K562 (cell line): Measurements from ENCODE around the gene LRMDA. TPM values are rescaled to one million over a fixed set of nuclear protein-coding genes. Genes with fewer than 3 reads are reported as not detected.

ENCODE experiments used
- ATAC-seq: fragments of 200-7000 bp; cut with Tn5 transposase; 3 replicates; pipeline ENCODE4 v1.9.1; 2020; ENCODE audit warnings: moderate library complexity
- BruUV-seq: library from RNA; stranded (reverse); fragments of 400-500 nt; replicated peaks from 2 replicates; lab custom pipeline; 2021; lab: Mats Ljungman, UMichigan
- CTCF ChIA-PET: fragments of 300-600 bp; formaldehyde crosslinking; extraction: SDS; loops from one replicate; lab custom pipeline; 2021; ENCODE audit warnings: low intra/inter-chr PET ratio; lab: Yijun Ruan, JAX
- POLR2A ChIA-PET: fragments of 300-600, 350-650 bp; sonication (Branson Sonifier 250); formaldehyde crosslinking; extraction: SDS; loops from one replicate; lab custom pipeline; 2021; ENCODE audit warnings: antibody characterized with exemption, inconsistent platforms; lab: Yijun Ruan, JAX
- DNase-seq, 4 experiments: peaks; one replicate each; pipeline versions ENCODE4 v3.0.0 to v3.0.0-alpha.2; 2011 to 2018; ENCODE audit warnings: low spot score in 3 of 4, mixed read lengths in 3 of 4; ENCODE audit errors: extremely low read depth in 1 of 4
- FAIRE-seq: peaks from 2 replicates; lab custom pipeline; 2011; peaks lifted over from hg19 to GRCh38; lab: Jason Lieb, UNC
- H2AFZ ChIP-seq: 2 replicates; pipeline ENCODE4 v1.6.0; 2011; ENCODE audit warnings: low read depth, low read length, control low read depth, inconsistent platforms
- H3K27ac ChIP-seq: fragments of 200-600 bp; 3 replicates; pipeline ENCODE4 v1.8.0; 2011; ENCODE audit warnings: low read depth, mild to moderate bottlenecking, control low read depth, inconsistent platforms, low read length, moderate library complexity, mixed read lengths; ENCODE audit errors: extremely low read depth
- H3K27me3 ChIP-seq, 2 experiments: fragments of 300-600 bp in 1 of 2; 2 replicates in 1 of 2; 3 replicates in 1 of 2; pipeline versions ENCODE4 v1.6.0 to v1.8.0; 2011; ENCODE audit warnings: inconsistent platforms in 2 of 2, low read length in 2 of 2, mild to moderate bottlenecking in 1 of 2, mixed read lengths in 1 of 2, moderate library complexity in 1 of 2; ENCODE audit not compliant: control insufficient read depth in 2 of 2, insufficient read depth in 2 of 2
- H3K36me3 ChIP-seq: fragments of 300-600 bp; 3 replicates; pipeline ENCODE4 v1.8.0; 2011; ENCODE audit warnings: mild to moderate bottlenecking, low read length, inconsistent platforms; ENCODE audit not compliant: control insufficient read depth, insufficient read depth
- H3K4me1 ChIP-seq, 2 experiments: fragments of 200-600 bp in 1 of 2; replicated peaks in 1 of 2; 2 replicates in 1 of 2; 3 replicates in 1 of 2; pipeline versions ENCODE4 v1.5.1 to v1.8.0; 2011; ENCODE audit warnings: inconsistent platforms in 2 of 2, low read length in 2 of 2, mild to moderate bottlenecking in 1 of 2, mixed read lengths in 1 of 2, moderate library complexity in 1 of 2; ENCODE audit not compliant: control insufficient read depth in 2 of 2, insufficient read depth in 2 of 2
- H3K4me2 ChIP-seq: 2 replicates; pipeline ENCODE4 v1.6.1; 2011; ENCODE audit warnings: low read length, control low read depth, inconsistent platforms, mixed read lengths; ENCODE audit not compliant: insufficient read depth
- H3K4me3 ChIP-seq: fragments of 200-600 bp; sonication (generic), shearing (Covaris generic); 2 replicates; pipeline ENCODE4 v1.5.1; 2016; ENCODE audit warnings: control low read depth, inconsistent platforms
- H3K79me2 ChIP-seq: fragments of 200-600 bp; 3 replicates; pipeline ENCODE4 v1.8.0; 2011; ENCODE audit warnings: low read length, inconsistent platforms; ENCODE audit not compliant: control insufficient read depth, insufficient read depth
- H3K9ac ChIP-seq, 2 experiments: 2 replicates each; pipeline versions ENCODE4 v1.6.0 to v1.6.1; 2011; ENCODE audit warnings: low read depth in 2 of 2, low read length in 2 of 2, control low read depth in 1 of 2, inconsistent platforms in 1 of 2, mild to moderate bottlenecking in 1 of 2, mixed read lengths in 1 of 2; ENCODE audit not compliant: insufficient read depth in 1 of 2
- H3K9me1 ChIP-seq: one replicate; pipeline ENCODE4 v1.6.0; 2011; ENCODE audit warnings: inconsistent platforms, mild to moderate bottlenecking, low read length, moderate library complexity; ENCODE audit not compliant: control insufficient read depth, insufficient read depth
- H3K9me3 ChIP-seq: replicated peaks from 2 replicates; pipeline ENCODE4 v1.5.1; 2011; ENCODE audit warnings: low read depth, low read length, inconsistent platforms; ENCODE audit not compliant: control insufficient read depth, insufficient read depth
- H4K20me1 ChIP-seq: replicated peaks from 2 replicates; pipeline ENCODE4 v1.6.1; 2011; ENCODE audit warnings: low read length, inconsistent platforms, mixed read lengths; ENCODE audit not compliant: control insufficient read depth, insufficient read depth
- ASH1L ChIP-seq: fragments of 450-650 bp; IDR thresholded peaks from 2 replicates; pipeline ENCODE4 v1.6.1; 2018; ENCODE audit warnings: borderline replicate concordance, mild to moderate bottlenecking, low read depth; ENCODE audit not compliant: partially characterized antibody
- DIDO1 ChIP-seq: fragments of 450-650 bp; IDR thresholded peaks from 2 replicates; pipeline ENCODE4 v1.6.1; 2016; ENCODE audit warnings: low read depth, missing biosample characterization, missing genetic modification characterization
- EP400 ChIP-seq: fragments of 450-650 bp; IDR thresholded peaks from 2 replicates; pipeline ENCODE4 v1.6.1; 2017; ENCODE audit warnings: antibody characterized with exemption, mild to moderate bottlenecking, moderate library complexity
- MCM5 ChIP-seq: fragments of 450-650 bp; IDR thresholded peaks from 2 replicates; pipeline ENCODE4 v1.6.1; 2016; ENCODE audit warnings: low read depth
- NFE2 ChIP-seq: IDR thresholded peaks from 2 replicates; pipeline ENCODE4 v1.6.1; 2014; ENCODE audit warnings: antibody characterized with exemption, low read depth
- RAD21 ChIP-seq, 2 experiments: fragments of 250-450 bp in 1 of 2; fragments of 450-650 bp in 1 of 2; sonication (Bioruptor Pico) in 1 of 2; formaldehyde crosslinking in 1 of 2; IDR thresholded peaks in 1 of 2; conservative IDR thresholded peaks in 1 of 2; 2 replicates each; pipeline versions ENCODE4 v1.4.0 to v1.8.0; 2020 to 2022; ENCODE audit warnings: mild to moderate bottlenecking in 2 of 2, moderate library complexity in 1 of 2
- RAD51 ChIP-seq: fragments of 450-650 bp; IDR thresholded peaks from 2 replicates; pipeline ENCODE4 v1.7.1; 2016; ENCODE audit warnings: low read depth, mild to moderate bottlenecking, borderline replicate concordance
- RB1 ChIP-seq: fragments of 450-650 bp; IDR thresholded peaks from 2 replicates; pipeline ENCODE4 v1.6.1; 2017; ENCODE audit warnings: low read depth, mild to moderate bottlenecking
- TAF7 ChIP-seq: fragments of 450-650 bp; IDR thresholded peaks from 2 replicates; pipeline ENCODE4 v1.6.1; 2016; ENCODE audit warnings: missing genetic modification characterization, missing compliant biosample characterization
- TCF3 ChIP-seq: sonication (generic); formaldehyde crosslinking; IDR thresholded peaks from 2 replicates; pipeline ENCODE4 v1.4.0; 2020; ENCODE audit warnings: mild to moderate bottlenecking, missing genetic modification reagents
- ZBTB40 ChIP-seq, 2 experiments: fragments of 450-650 bp in 1 of 2; sonication (generic) in 1 of 2; formaldehyde crosslinking in 1 of 2; IDR thresholded peaks; 2 replicates each; pipeline versions ENCODE4 v1.7.1 to v1.9.0; 2016 to 2022; ENCODE audit warnings: inconsistent platforms in 1 of 2, mild to moderate bottlenecking in 1 of 2, missing genetic modification reagents in 1 of 2
- ZKSCAN8 ChIP-seq: fragments of 200-800 bp; sonication (Bioruptor generic); IDR thresholded peaks from 2 replicates; pipeline ENCODE4 v1.6.1; 2016; ENCODE audit warnings: missing genetic modification characterization, missing compliant biosample characterization
- ZNF184 ChIP-seq: sonication (generic); formaldehyde crosslinking; IDR thresholded peaks from 2 replicates; pipeline ENCODE4 v1.5.0; 2020; ENCODE audit warnings: missing genetic modification reagents
- WGBS: fragments of 100-300 bp; shearing (Covaris generic); methylation state at CpG from one replicate; pipeline ENCODE4 v1.1.6; 2016; ENCODE audit warnings: low coverage, mixed read lengths; ENCODE audit not compliant: insufficient coverage; ENCODE audit errors: missing lambda C conversion rate; 5-methylcytosine and 5-hydroxymethylcytosine counted together
- in situ Hi-C: fragments of 300-500 bp; cut with MboI; formaldehyde crosslinking; loops from 4 replicates; pipeline ENCODE4 v1.15.0; 2018; ENCODE audit warnings: inconsistent platforms, mixed read lengths
- intact Hi-C: fragments of 100-400 bp; cut with micrococcal nuclease; formaldehyde crosslinking; loops from 2 replicates; pipeline ENCODE4 v1.14.2; 2022
- polyA plus RNA-seq, 8 experiments: library from polyadenylated mRNA; depleted of rRNA in 4 of 8; stranded (reverse) in 5 of 8; unstranded in 3 of 8; fragments of >200 nt; fragmentation: Nextera tagmentation in 2 of 8; fragmentation: Illumina TruSeq in 1 of 8; extraction: Ambion mirVana in 2 of 8; extraction: Trizol in 1 of 8; gene quantifications; 2 replicates each; pipeline versions ENCODE4 v1.2.1 to v1.2.3, GENCODE V29; 2011 to 2014; ENCODE audit warnings: inconsistent platforms in 1 of 8, missing spikeins in 1 of 8
- total RNA-seq, 7 experiments: library from RNA; depleted of rRNA in 6 of 7; stranded (reverse); fragments of >200 nt in 6 of 7; fragmentation: Illumina TruSeq in 2 of 7; extraction: Trizol in 2 of 7; gene quantifications; 2 replicates each; pipeline versions ENCODE4 v1.2.1 to v1.2.3, GENCODE V29; 2011 to 2021; ENCODE audit warnings: low replicate concordance in 1 of 7

Gene LRMDA
- total and polyA plus RNA-seq, 9 of the 15 experiments (the other 6 are each of a cell fraction or from before 2014, with no cell fraction given), result 0.25 TPM; not detected in 8

GRCh38 chr10:75643944-75644692 is 212.7 kb downstream of the LRMDA start:
- H4K20me1 ChIP-seq, result no peaks in the 10 kb centered on the region
- no peak overlapping the region for H3K27ac ChIP-seq
- no peaks in the 10 kb centered on the region for H3K9me1 ChIP-seq
- no peak for FAIRE-seq
- intact Hi-C loops (no loop called here), in situ Hi-C loops (no loop called here)
- BruUV-seq, result no TSS peak
- H3K36me3 ChIP-seq, result no peaks in the 10 kb centered on the region
- ChIA-PET CTCF (no interaction called here), POLR2A (interaction anchor here (0.7 to 1.2 kb wide), 3 partner anchors 9 to 473 kb away, joined by 3 read pairs; no protein-coding TSS in a partner anchor)
- H3K9me3 ChIP-seq, result no peaks in the 10 kb centered on the region
- no peak overlapping the region for H2AFZ ChIP-seq
- H3K9ac ChIP-seq, result no peak overlapping the region
- H3K79me2 ChIP-seq, result no peaks in the 10 kb centered on the region
- H3K4me2 ChIP-seq, result no peak overlapping the region
- no peaks in the 10 kb centered on the region for H3K4me1 ChIP-seq
- WGBS, result 0% methylated on average over 5 of the region's 5 CpGs
- H3K4me3 ChIP-seq, result no peak overlapping the region
- DNase-seq, result no peak
- no peak for ATAC-seq
- peaks cover 4 to 6% of the 10 kb centered on the region in 2 experiments; a peak in 3 of 5 replicates for H3K27me3 ChIP-seq
- TF ChIP-seq ZKSCAN8 (CRISPR knock-in tag), result no peak
- TF ChIP-seq EP400, result no peak
- TF ChIP-seq DIDO1 (tag), result no peak
- TF ChIP-seq RB1, result no peak
- TF ChIP-seq ZNF184 (CRISPR knock-in tag), result no peak
- TF ChIP-seq TCF3, result no peak
- no peak for TF ChIP-seq ZBTB40 (IDR thresholded peaks at IDR 0.05)
- TF ChIP-seq ZBTB40 (CRISPR knock-in tag; IDR thresholded peaks at IDR 0.05), result no peak
- TF ChIP-seq RAD51, result no peak
- TF ChIP-seq MCM5, result no peak
- TF ChIP-seq ASH1L, result no peak
- TF ChIP-seq RAD21 (CRISPR knock-in tag; conservative IDR thresholded peaks at IDR 0.05 in 1 of 2, IDR thresholded peaks at IDR 0.05 in 1 of 2), result no peak
- no peak for TF ChIP-seq NFE2
- no peak for TF ChIP-seq TAF7 (tag)
